Stimulated activated CD4-positive, alpha-beta T cell treated with anti-CD3 and anti-CD28 coated beads, Interleukin-2, amount 100 ng/mL, for 4 hours (primary cell): ENCODE data around the gene TRIM4.
"Not testable (repeated sequence)": the region's sequence is repeated elsewhere in the genome, so short reads cannot be mapped to it uniquely, and the experiment has no call there.

Source experiments
- DNase-seq: peaks from one replicate; pipeline ENCODE4 v3.0.0-alpha.2; 2020; ENCODE audit warnings: low read depth

Gene TRIM4

DNA sequence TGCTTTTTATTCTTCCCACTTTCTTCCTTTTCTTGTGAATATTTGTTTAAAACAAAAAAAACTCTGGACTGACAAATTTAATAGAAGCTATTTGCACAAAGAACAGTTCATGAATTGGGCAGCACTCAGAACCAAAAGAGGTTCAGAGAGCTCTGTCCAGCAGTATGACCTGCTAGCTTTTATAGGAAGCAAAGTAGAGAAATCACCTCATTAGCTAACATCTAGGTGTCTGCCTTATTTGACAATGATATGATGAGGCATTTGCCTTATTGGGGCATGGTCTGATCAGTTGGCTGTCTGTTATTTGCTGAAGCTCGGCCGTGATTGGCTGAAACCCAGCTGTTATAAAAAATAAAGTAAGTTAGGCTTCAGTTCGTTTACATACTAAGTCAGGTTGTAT lies 819 bp upstream of the TRIM4 start:
- DNase-seq: no peak

DNA sequence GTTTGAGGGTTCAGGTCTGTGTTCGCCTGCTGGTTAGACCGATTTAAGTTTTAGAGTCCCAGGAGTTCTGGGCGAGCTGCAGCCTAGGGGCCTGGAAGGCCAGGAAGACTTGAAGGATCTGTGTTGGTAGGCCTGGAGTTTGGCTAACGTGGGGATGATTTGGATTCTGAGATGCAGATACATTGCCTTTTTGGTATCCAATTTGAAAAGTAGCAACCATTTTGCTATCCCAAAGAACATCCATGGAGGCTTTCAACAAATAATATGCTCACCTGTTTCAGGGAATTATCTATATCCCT lies 433 bp upstream of the TRIM4 start:
- no peak for DNase-seq

DNA sequence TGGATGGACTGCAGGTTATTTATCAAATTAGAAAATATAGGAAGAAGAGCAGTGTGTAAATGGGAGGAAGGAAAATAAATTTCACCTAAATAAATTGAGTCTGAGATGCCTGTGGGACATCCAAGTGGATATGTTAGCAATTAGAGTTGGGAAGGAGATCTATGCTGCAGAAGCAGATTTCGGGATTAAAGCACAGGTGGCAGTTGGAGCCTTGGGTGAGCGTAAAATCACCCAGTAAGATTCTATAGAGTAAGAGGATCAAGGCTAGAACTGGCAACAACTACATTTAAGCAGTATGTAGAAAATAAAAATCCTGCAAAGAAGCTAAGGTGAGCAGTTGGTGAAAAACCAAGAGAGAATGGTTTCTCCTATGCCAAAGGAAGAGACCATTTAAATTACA lies 8.4 kb downstream of the TRIM4 start:
- no peak for DNase-seq

DNA sequence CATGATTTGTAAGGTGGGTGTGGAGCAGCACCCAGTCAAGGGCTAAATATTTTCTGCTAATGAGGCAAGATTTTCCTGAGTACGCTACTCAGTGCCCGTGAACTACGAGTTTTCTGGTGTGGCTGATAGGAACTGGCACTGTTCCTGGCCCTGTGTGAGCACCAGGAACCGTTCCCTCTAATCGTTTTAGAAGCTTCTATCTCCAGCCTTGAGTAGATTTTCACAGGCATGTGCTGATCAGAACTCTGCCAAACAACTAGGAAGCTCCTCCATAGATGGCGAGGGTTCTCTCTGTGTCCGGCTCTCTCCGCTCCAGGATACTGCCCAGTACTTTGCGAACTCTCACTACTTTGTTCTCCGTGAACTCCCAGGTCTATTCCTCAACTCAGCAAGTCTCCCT lies 17.7 kb downstream of the TRIM4 start:
- no peak for DNase-seq

DNA sequence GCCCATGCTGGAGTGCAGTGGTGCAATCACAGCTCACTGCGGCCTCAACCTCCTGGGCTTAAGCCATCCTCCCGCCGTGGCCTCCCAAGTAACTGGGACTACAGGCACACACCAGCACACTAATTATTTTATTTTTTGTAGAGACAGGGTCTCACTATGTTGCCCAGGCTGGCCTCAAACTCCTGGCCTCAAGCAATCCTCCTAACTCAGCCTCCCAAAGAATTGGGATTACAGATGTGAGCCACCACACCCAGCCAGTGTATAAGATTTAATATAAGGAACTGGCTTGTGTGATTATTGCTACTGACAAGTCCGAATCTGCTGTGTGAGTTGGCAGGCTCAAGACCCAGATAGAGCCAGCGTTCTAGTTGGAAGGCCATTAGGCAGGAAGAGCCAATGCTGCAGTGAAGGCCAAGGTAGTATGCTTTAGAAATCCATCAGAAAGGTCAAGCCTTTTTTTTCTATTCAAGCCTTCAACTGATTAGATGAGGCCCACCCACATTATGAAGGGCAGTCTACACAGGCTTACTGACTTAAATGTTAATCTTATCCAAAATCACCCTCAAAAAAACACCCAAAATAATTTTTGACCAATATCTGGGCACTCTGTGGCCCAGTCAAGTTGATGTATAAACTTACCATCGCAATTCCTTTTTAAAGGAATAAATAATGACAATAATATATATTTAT lies 19.4 kb downstream of the TRIM4 start:
- DNase-seq: no peak

DNA sequence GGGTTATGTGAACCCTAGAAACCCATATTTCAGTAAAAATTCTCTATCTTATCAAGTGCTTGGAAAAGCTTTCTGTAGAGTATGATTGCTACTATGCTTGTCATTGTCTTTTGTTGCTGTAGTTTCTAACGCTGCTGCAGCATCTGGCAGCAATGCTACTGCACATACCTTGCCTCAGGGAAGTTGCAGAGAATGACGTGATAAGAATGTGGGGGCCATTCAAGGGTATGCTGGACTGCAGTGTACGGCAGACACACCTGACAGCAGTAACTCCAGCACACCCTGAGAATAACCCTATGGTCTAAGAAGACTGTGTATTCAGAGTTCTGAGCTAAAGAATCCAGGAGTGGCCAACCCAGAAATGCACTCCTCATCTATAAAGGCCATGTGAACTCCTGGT lies 20.5 kb downstream of the TRIM4 start:
- no peak for DNase-seq

DNA sequence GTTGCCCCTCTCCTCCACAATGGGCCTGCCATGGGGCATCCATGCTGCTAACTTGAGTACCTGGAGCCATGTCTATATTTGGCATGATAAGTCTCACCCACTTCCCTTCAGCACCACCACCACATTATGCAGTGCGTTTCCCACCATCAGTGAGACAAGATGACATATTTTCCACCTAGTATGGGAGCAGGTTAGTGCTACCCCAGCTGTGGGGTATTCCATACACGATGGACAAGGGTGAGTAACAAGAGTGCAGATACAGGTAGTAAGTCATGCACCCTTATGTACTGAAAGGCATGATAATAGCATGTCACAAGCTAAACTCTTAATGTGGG lies 21.3 kb downstream of the TRIM4 start:
- DNase-seq: no peak

DNA sequence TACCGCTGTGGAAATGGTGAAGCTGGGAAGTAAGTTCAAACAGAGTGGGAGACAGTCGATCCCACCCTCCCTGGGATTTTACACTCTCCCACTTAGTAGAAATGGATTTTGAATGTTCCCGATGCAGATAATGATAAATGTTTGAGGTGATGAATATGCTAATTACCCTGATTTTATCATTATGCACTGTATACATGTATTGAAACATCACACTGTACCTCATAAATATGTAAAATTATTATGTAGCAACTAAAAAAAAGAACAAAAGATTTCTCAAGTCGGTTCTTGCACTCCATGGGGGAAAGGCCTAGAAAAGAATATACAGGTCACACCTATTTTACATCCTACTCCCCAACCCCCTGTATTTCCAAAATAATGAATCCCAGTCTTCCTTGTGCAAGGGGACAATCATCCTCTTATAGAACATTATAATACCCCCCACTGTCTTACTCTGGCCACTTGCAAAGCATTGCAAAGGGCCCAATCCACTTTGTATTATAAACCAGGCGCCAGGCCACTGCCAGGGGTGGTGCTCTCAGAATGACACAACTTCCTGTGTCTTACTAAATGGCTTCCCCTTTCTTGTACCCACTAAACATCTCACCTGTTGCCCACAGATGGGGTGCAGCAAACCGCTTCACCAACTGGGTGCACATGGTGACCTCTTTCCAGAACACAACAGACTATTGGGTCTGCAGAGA lies 21.9 kb downstream of the TRIM4 start:
- no peak for DNase-seq

DNA sequence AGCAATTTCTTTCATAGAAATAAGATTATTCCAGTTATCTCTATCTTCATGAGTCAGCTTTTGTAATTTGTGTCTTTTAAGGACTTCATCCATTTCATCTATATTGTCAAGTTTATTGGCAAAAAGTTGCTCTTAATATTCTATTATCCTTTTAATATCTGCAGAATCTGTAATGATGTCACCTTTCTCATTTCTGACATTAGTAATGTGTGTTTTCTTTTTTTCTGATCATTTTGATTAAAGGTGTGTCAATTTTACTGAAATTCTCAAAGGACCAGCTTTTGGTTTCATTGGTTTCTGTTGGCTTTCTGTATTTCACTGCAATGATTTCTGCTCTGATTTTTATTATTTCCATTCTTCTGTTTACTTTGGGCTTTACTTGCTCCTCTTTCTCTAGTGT lies 24.6 kb downstream of the TRIM4 start:
- no peak for DNase-seq

DNA sequence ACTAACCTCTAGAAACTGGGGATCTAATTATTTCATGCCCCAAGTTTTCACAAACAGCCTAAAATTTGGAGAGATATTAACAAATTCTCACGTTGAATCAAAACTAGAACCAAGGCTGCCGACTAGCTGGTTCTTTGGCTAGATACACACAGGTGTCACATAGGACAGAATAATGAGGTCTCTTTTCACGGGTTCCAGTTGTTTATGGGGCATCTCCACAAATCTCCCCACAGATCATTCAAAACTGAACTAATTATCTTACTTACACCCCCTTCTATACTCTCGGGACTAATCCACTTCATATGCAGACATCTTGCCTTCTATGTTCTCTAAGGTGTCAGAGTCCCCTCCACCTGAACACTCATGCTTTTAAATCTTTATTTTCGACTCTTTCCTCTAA lies 26.1 kb downstream of the TRIM4 start:
- DNase-seq: no peak

DNA sequence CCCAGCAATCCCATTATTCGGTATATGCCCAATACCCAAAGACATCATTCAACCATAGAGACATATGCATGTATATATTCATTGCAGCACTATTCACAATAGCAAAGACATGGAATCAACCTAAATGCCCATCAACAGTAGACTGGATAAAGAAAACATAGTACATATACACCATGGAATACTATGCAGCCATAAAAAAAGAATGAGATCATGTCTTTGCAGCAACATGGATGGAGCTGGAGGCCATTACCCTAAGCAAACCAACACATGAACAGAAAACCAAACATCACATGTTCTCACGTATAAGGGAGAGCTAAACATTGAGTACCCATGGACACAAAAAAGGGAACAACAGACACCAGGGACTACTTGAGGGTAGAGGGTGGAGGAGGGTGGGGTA lies 29.0 kb downstream of the TRIM4 start:
- DNase-seq: not testable (repeated sequence)

DNA sequence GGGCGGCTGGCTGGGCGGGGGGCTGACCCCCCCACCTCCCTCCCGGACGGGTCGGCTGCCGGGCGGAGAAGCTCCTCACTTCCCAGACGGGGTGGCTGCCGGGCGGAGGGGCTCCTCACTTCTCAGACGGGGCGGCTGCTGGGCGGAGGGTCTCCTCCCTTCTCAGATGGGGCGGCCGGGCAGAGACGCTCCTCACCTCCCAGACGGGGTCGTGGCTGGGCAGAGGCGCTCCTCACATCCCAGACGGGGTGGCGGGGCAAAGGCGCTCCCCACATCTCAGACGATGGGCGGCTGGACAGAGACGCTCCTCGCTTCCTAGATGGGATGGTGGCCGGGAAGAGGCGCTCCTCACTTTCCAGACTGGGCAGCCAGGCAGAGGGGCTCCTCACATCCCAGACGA lies 31.0 kb downstream of the TRIM4 start:
- DNase-seq: not testable (repeated sequence)

DNA sequence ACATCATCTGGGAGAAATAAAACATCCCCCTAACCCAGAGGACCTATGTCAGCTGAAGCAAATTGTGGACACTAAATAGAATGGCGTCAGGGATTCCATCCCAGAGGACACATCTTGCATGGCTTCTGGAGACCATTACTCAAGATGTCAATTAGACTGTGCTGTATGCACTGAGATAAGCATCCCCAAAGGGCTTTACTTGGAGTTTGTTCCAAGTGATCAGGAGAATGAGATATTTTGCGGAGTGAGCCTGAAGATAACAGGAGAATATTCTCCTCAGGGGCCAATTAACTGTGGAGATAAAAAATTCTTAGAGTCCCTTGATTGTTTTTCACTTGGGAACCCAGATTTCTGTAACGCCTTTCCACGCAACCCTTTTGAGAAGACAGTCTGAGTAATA lies 38.0 kb downstream of the TRIM4 start:
- DNase-seq: no peak

DNA sequence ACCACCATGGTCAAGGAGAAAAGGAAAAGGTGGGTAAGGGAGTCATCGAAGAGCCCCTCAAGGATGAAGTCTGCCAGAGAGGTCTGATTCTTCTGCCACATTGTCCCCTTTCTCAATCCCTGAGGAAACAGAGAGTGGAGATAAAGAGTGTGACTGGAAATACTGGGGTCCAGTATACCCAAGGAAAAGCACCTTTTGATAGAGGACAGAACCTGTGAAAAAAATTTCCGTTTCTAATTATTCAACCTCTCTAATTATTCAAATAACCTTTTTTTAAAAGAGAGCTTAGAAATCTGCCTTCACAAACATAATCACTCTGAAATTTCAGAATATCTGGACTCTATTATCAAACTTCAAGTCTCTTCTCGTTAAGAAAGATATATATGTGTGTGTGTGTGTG lies 42.4 kb downstream of the TRIM4 start, which contains the start of gene OR2AE1:
Gene OR2AE1, minus strand, starts transcription at position 101 of the 400 bp plus-strand sequence. Its CDS starts 0 bp downstream, at position 101.
- DNase-seq: no peak

DNA sequence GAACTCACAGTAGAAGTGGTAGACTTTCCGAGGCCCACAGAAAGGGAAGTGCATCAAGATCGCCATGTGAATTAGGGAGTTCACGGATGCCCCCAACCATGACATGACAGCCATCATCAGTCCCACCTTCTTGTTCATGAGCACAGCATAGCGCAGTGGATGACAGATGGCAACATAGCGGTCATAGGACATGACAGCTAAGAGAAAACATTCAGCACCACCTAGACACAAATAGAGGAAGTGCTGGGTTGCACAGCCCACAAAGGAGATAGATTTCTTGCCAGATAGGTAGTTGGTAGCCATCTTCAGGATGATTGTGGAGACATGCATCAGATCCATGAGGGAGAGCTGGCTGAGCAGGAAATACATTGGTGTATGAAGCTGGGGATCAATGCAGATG lies 42.8 kb downstream of the TRIM4 start:
- DNase-seq: no peak

DNA sequence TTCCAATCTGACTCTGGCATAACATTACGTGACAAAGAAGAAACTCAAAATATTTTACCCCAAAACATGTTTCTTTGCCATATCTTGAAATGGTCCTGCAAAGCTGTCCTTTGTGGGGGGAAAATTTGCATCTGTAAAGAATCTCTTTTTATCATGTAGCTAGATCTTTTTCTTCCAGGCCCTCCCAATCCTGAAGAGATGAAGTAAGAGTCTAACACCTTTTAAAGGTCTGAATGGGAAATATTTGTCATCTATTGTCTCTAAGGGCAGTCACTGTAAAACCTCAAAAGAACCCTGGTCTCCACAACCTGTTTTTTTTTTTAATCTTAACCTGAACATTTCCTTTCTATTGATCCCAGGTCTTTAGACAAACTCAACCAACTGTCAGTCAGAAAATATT lies 51.1 kb downstream of the TRIM4 start:
- no peak for DNase-seq

DNA sequence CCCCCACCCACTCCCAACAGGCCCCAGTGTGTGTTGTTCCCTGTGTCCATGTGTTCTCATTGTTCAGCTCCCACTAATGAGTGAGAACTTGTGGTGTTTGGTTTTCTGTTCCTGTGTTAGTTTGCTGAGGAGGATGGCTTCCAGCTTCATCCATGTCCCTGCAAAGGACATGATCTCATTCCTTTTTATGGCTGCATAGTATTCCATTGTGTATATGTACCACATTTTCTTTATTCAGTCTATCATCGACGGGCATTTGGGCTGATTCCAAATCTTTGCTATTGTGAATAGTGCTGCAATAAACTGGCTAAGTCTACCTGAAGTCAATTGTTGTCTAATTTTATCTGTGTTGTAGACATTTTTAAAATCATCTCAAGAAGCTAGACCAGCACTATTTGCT lies 51.9 kb downstream of the TRIM4 start:
- DNase-seq: not testable (repeated sequence)

DNA sequence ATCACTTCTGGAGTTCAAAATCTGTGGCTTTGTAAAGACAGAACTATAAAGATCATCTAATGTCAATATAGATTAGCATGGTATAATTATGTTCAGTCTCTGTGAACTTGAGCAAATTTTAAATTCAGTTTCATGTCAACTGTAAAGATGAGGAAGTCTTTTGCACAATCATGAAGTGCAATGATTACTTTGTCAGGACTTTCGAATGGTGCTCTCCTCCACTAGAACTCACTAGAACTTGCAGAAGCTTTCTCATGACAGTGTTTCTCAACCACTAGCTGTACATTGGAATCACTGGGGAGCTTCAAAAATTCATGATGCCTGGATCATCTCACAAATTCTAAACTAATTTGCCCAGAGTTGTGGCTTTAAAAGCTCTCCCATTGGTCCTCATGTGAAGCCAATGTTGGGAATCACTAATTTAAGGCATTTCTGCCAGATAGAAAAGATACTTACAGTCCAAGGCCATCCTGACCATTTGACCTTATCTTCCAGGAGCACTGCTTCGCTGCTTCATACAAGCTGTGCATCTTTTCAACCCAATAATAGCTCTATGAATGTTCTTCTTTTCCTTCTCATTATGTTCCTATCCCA lies 55.4 kb downstream of the TRIM4 start:
- DNase-seq: no peak

DNA sequence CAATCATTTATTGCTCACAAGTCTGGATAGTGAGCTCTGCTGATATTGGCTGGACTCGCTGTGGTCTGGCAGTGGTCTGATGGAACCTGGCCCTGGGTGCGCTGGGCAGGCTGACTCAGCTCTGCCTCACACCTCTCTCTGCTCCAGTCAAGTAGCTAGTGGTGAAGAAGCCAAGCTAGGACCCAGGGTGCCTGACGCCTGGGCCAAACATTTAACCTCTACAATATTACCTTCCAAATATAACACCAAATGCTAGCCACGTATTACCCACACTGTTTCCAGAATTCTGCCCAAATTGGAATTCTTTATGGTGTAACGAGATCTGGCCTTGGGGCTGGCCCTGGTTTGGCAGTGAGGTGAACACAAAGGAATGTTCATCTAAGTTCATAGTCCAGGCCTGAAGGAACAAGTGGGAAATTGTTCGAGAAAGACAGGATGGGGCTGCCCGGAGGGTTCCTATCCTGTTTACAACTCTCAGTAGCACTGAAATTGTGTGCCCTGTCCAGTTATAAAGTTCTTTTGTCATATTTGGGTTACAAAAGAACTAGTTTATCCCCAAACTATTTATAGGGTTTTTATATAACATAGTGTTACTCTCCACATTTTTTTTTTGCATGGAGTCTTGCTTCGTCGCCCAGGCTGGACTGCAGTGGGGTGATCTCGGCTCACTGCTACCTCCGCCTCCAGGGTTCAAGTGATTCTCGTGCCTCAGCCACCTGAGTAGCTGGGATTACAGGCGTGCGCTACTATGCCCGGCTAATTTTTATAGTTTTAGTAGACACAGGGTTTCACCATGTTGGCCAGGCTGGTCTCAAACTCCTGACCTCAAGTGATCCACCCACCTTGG lies 58.8 kb downstream of the TRIM4 start:
- DNase-seq: no peak

DNA sequence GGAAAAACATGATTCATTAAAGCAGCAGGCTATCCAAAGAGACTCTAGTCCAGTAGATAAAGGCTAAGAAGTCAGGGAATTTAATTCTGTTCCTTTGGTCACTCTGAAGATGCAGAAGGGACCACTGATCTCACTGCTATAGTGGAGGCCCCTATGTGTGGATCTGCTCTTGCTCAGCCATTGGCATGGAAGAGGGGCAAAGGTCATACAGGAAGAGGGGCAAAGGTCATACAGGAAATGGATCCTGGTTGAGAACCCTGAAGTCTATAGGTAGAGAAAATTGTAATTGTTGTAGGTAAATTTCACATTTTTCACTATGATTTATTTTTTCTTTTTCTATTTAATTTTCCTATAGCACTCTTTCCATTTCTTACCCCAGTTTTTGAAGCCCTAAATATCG lies 64.1 kb downstream of the TRIM4 start:
- no peak for DNase-seq

DNA sequence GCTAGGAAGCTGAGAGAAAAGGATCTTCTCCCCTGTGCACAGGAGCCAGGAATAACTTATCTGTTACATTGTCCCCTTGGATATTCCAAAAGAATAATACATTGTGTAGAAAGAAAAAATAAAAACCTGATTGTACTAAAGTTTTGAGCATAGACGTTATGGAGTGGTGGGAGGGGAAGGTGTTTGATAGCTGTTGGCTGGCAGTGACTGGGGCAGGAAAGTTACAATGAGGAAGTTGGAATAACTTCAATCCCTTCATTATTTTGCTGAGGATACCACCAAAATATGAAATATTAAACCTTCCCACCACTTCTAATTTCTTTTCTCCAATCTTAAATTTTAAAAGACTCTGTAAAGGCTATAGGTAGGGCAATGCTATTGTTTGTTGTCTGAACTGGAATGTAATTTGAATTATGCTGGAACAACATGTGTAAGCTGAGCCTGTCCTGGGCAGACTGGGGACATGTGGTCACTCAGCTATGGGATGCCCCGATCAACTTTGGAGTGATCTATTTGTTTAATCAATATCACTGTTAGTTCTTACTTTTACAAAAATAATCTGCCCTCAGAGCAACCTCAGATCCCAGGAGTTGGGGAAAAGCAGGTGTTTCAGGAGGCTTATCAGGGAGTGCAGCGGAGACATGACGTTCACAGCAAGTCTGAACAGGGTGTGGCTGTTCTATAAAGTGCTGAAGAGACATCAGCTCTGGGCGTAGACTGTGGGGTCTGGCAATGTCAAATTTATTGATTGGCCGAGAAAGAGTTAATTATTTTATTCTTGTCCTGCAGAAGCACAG lies 70.7 kb downstream of the TRIM4 start:
- DNase-seq: no peak

DNA sequence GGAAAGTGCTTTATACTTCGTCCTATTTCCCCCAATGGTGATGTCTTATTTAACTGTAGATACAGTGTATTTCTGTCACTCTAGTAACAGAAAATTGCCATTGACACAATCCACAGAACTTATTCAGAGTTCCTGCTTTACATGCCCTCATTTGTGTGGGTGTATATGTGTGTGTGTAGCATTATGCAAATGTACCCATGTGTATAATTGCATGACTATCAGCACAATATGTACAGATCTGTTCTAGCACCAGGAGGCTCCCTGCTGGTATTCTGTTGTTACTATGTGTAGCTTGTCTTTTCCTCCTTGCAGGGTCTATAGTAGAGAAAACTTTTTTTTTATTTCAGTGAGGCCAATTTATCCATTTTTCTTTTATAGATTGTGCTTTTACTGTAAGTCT lies 75.0 kb downstream of the TRIM4 start:
- no peak for DNase-seq
